OCI-LY1 (cell line): ENCODE data around the gene RPL36.
"Not testable (repeated sequence)": the region's sequence is repeated elsewhere in the genome, so short reads cannot be mapped to it uniquely, and the experiment has no call there.

Source experiments
- H2AFZ ChIP-seq: fragments of 200-600 bp; sonication (generic), shearing (Covaris generic); 2 replicates; pipeline ENCODE4 v1.6.0; 2014; ENCODE audit warnings: antibody characterized with exemption, mild to moderate bottlenecking, low read length
- H3F3A ChIP-seq: fragments of 200-600 bp; sonication (generic), shearing (Covaris generic); 2 replicates; pipeline ENCODE4 v1.6.0; 2014; ENCODE audit warnings: mild to moderate bottlenecking, antibody characterized with exemption, low read length, moderate library complexity; ENCODE audit not compliant: insufficient read depth
- H3K27ac ChIP-seq: fragments of 200-600 bp; sonication (generic); 2 replicates; pipeline ENCODE4 v1.5.1; 2014; ENCODE audit warnings: low read length, mixed run types, mild to moderate bottlenecking, low read depth; ENCODE audit not compliant: poor library complexity, severe bottlenecking
- H3K27me3 ChIP-seq: fragments of 200-600 bp; sonication (generic); 2 replicates; pipeline ENCODE4 v1.6.0; 2014; ENCODE audit warnings: antibody characterized with exemption, mild to moderate bottlenecking, low read length, moderate library complexity; ENCODE audit not compliant: insufficient read depth
- H3K36me3 ChIP-seq: fragments of 200-600 bp; sonication (generic); 2 replicates; pipeline ENCODE4 v1.6.1; 2014; ENCODE audit warnings: mild to moderate bottlenecking, antibody characterized with exemption, low read length, moderate library complexity, mixed read lengths; ENCODE audit not compliant: insufficient read depth
- H3K4me1 ChIP-seq: fragments of 200-600 bp; sonication (generic); 2 replicates; pipeline ENCODE4 v1.5.1; 2014; ENCODE audit warnings: mild to moderate bottlenecking, low read length, moderate library complexity; ENCODE audit not compliant: insufficient read depth, severe bottlenecking
- H3K4me2 ChIP-seq: fragments of 200-600 bp; sonication (generic), shearing (Covaris generic); 2 replicates; pipeline ENCODE4 v1.6.1; 2014; ENCODE audit warnings: low read length
- H3K4me3 ChIP-seq: fragments of 200-600 bp; sonication (generic); 2 replicates; pipeline ENCODE4 v1.5.1; 2014; ENCODE audit warnings: low read length, low read depth, mild to moderate bottlenecking, mixed read lengths; ENCODE audit not compliant: poor library complexity, severe bottlenecking
- H3K79me2 ChIP-seq: fragments of 200-600 bp; shearing (Covaris generic); 2 replicates; pipeline ENCODE4 v1.6.1; 2016; ENCODE audit warnings: mixed run types, low read length, mixed read lengths; ENCODE audit not compliant: insufficient read depth
- H3K9ac ChIP-seq: fragments of 200-600 bp; sonication (generic), shearing (Covaris generic); 2 replicates; pipeline ENCODE4 v1.6.1; 2014; ENCODE audit warnings: mild to moderate bottlenecking, low read length, mixed read lengths
- H3K9me2 ChIP-seq: fragments of 200-600 bp; sonication (generic), shearing (Covaris generic); 2 replicates; pipeline ENCODE4 v1.6.1; 2014; ENCODE audit warnings: low read depth, mild to moderate bottlenecking, low read length, mixed read lengths
- H3K9me3 ChIP-seq: fragments of 200-600 bp; shearing (Covaris generic); 2 replicates; pipeline ENCODE4 v1.6.1; 2014; ENCODE audit warnings: low read length, mixed read lengths
- H4K20me1 ChIP-seq: fragments of 200-600 bp; sonication (generic), shearing (Covaris generic); 2 replicates; pipeline ENCODE4 v1.6.0; 2016; ENCODE audit warnings: mild to moderate bottlenecking, low read length; ENCODE audit not compliant: insufficient read depth
- EZH2 ChIP-seq: fragments of 200-600 bp; sonication (generic), shearing (Covaris generic); IDR thresholded peaks from 2 replicates; pipeline ENCODE4 v1.8.0; 2017; ENCODE audit warnings: borderline replicate concordance, mixed run types, mild to moderate bottlenecking, antibody characterized with exemption, low read length, moderate library complexity, mixed read lengths
- TF ChIP-seq, protein P1 (sequence below): fragments of 200-600 bp; sonication (generic), shearing (Covaris generic); IDR thresholded peaks from 2 replicates; pipeline ENCODE4 v1.5.1; 2017; ENCODE audit warnings: mild to moderate bottlenecking, antibody characterized with exemption, low read length, moderate library complexity, mixed read lengths

Gene RPL36

DNA sequence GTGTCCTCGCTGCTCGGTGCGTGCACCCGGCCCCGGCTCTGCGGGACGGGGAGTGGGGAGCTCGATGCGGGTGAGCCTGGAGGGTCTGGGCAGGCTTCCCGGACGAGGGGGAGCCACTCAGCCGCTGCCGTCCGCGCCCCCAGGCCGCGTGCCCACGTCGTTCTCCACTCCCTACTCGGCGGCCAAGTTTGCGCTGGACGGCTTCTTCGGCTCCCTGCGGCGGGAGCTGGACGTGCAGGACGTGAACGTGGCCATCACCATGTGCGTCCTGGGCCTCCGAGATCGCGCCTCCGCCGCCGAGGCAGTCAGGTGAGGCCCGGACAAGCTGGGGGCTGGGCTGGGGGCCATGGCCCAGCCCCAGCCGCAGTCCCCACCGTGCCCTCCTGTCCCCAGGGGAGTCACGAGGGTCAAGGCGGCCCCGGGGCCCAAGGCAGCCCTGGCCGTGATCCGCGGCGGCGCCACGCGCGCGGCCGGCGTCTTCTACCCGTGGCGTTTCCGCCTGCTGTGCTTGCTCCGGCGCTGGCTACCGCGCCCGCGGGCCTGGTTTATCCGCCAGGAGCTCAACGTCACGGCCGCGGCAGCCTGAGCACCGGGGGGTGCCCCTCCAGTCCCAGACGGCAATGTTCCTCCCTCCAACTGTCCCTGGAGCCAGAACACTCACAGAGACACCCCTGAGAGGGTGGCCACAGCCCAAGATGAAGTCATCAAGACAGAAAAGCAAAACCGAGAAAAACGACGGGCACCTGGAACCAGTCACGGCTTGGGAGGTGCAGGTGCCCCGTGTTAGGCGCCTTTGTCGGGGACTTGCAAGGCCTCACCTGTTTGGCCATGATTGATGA is 2.5 kb upstream of the RPL36 start:
- peaks cover 18% of the 10 kb centered on the region for H3K4me1 ChIP-seq
- 0 out of 2 replicates have a peak overlapping the region, but pooled peaks have one; percentile 25 for H3K4me2 ChIP-seq
- no peaks in the 10 kb centered on the region for H3K27me3 ChIP-seq
- peaks cover 23% of the 10 kb centered on the region for H3K36me3 ChIP-seq
- peaks cover 24% of the 10 kb centered on the region for H3K79me2 ChIP-seq
- no peaks in the 10 kb centered on the region for H3K9me3 ChIP-seq
- no peak for TF ChIP-seq EZH2
- TF ChIP-seq, protein P1, sequence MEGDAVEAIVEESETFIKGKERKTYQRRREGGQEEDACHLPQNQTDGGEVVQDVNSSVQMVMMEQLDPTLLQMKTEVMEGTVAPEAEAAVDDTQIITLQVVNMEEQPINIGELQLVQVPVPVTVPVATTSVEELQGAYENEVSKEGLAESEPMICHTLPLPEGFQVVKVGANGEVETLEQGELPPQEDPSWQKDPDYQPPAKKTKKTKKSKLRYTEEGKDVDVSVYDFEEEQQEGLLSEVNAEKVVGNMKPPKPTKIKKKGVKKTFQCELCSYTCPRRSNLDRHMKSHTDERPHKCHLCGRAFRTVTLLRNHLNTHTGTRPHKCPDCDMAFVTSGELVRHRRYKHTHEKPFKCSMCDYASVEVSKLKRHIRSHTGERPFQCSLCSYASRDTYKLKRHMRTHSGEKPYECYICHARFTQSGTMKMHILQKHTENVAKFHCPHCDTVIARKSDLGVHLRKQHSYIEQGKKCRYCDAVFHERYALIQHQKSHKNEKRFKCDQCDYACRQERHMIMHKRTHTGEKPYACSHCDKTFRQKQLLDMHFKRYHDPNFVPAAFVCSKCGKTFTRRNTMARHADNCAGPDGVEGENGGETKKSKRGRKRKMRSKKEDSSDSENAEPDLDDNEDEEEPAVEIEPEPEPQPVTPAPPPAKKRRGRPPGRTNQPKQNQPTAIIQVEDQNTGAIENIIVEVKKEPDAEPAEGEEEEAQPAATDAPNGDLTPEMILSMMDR: no peak; the same call in 1 of the 2 replicates
- H3F3A ChIP-seq: peaks cover 4% of the 10 kb centered on the region; the same call in 1 of the 2 replicates
- H4K20me1 ChIP-seq: no peaks in the 10 kb centered on the region
- no peak overlapping the region for H2AFZ ChIP-seq
- peak overlapping the region; percentile 67 for H3K4me3 ChIP-seq
- no peaks in the 10 kb centered on the region for H3K9me2 ChIP-seq
- H3K27ac ChIP-seq: no peak overlapping the region
- no peak overlapping the region for H3K9ac ChIP-seq

DNA sequence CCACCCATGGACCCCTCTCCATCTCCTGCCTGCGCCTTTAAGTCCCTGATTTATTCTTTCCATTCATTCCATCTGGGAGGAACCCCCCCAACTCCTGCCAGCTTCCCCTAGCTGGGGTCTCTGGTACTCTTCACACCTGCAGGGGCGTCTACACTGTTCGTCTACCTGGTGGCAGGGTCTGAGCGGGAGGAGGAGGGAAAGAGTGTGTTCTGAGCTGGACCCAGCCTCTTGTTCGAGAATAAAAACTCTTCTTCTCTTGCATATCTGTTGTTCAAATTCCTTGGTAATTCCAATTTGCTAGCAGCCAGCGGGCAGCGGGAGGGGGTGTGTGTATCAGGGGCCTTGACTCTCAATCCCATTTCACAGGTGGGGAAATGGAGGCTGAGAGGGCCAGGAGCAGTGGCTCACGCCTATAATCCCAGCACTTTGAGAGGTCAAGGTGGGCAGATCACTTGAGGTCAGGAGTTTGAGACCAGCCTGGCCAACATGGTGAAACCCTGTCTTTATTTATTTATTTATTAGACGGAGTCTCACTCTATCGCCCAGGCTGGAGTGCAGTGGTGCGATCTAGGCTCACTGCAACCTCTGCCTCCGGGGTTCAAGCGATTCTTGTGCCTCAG is 1.7 kb upstream of the RPL36 start:
- peaks cover 32% of the 10 kb centered on the region for H3K79me2 ChIP-seq
- peaks cover 26% of the 10 kb centered on the region for H3K4me1 ChIP-seq
- not testable (repeated sequence) for H3K9ac ChIP-seq, H3K4me3 ChIP-seq, H3K27me3 ChIP-seq, H3K9me2 ChIP-seq, H2AFZ ChIP-seq, H3K4me2 ChIP-seq, H3K9me3 ChIP-seq, H3K27ac ChIP-seq, H4K20me1 ChIP-seq, H3F3A ChIP-seq
- H3K36me3 ChIP-seq: peaks cover 31% of the 10 kb centered on the region

DNA sequence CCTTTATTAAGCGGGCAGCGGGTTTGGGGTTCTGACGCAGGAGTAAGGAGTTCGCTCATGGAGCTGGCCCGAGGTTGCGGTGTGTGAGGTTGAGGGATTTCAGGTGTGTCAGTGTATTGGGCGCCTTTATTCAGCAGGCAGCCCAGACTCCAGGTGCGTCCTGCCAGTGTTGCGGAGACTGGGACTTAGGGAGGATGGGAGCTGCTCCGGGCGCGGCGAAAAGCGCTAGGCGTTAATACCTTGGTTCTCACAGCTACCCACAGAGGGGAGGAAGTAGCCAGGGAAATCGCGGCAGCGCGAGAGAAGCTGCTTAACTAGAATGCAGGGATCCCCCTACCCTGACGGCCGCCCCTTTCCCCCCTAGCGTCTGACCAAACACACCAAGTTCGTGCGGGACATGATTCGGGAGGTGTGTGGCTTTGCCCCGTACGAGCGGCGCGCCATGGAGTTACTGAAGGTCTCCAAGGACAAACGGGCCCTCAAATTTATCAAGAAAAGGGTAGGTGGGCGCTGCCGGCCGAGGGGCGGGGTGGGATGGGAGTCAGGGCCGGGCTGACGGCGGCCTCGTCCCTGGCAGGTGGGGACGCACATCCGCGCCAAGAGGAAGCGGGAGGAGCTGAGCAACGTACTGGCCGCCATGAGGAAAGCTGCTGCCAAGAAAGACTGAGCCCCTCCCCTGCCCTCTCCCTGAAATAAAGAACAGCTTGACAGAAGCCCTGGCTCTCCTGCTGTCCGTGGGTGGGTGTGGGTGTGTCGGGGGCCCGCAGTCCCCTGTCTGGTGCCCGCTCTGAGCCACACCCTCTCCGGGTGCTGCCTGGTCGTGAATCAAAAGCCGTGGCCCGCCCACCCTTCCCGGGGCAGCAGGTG is 1.1 kb downstream of the RPL36 start:
- Histone ChIP-seq H3K36me3 (peaks cover 59% of the 10 kb centered on the region), H3K79me2 (peaks cover 32% of the 10 kb centered on the region), H3F3A (no peaks in the 10 kb centered on the region), H4K20me1 (no peaks in the 10 kb centered on the region), H3K4me1 (peaks cover 42% of the 10 kb centered on the region), H3K9me2 (no peaks in the 10 kb centered on the region), H3K27ac (peak overlapping the region; percentile 82), H3K4me2 (peak overlapping the region; percentile 68), H3K9ac (peak overlapping the region; percentile 99), H3K9me3 (no peaks in the 10 kb centered on the region), H2AFZ (no peak overlapping the region), H3K4me3 (peak overlapping the region; percentile 99), H3K27me3 (no peaks in the 10 kb centered on the region)
- no peak for TF ChIP-seq EZH2
- TF ChIP-seq, protein P1: no peak
